Mucosa of rectum (tissue), 2 donors: ENCODE measurements around the gene CHD5.
A peak's percentile ranks its signal among the peaks of the same experiment; 100 is the strongest.

ENCODE experiments used
- H3K27ac ChIP-seq, 2 donors: one replicate each; pipeline ENCODE4 v1.7.0; 2013; ENCODE audit warnings: inconsistent platforms in 2 of 2, low read depth in 2 of 2, low read length in 2 of 2
- H3K27me3 ChIP-seq, 2 donors: one replicate each; pipeline ENCODE4 v1.7.0; 2013; ENCODE audit warnings: low read length in 2 of 2; ENCODE audit not compliant: control insufficient read depth in 2 of 2, insufficient read depth in 2 of 2
- H3K36me3 ChIP-seq, 2 donors: one replicate each; pipeline ENCODE4 v1.7.0; 2013; ENCODE audit warnings: low read length in 2 of 2; ENCODE audit not compliant: control insufficient read depth in 2 of 2, insufficient read depth in 2 of 2
- H3K4me1 ChIP-seq, 2 donors: one replicate each; pipeline ENCODE4 v1.7.0; 2013; ENCODE audit warnings: low read length in 2 of 2, mild to moderate bottlenecking in 1 of 2; ENCODE audit not compliant: control insufficient read depth in 2 of 2, insufficient read depth in 2 of 2
- H3K4me3 ChIP-seq, 2 donors: one replicate each; pipeline ENCODE4 v1.7.0; 2013; ENCODE audit warnings: low read length in 2 of 2
- H3K9ac ChIP-seq, 2 donors: one replicate each; pipeline ENCODE4 v1.7.0; 2013; ENCODE audit warnings: low read length in 2 of 2, low read depth in 1 of 2, mild to moderate bottlenecking in 1 of 2
- H3K9me3 ChIP-seq, 2 donors: one replicate each; pipeline ENCODE4 v1.7.0; 2013; ENCODE audit warnings: low read length in 2 of 2; ENCODE audit not compliant: control insufficient read depth in 2 of 2
- donor health status: healthy.
- donor health status: Normal muscosa, but diverticular disease.

Gene CHD5

DNA sequence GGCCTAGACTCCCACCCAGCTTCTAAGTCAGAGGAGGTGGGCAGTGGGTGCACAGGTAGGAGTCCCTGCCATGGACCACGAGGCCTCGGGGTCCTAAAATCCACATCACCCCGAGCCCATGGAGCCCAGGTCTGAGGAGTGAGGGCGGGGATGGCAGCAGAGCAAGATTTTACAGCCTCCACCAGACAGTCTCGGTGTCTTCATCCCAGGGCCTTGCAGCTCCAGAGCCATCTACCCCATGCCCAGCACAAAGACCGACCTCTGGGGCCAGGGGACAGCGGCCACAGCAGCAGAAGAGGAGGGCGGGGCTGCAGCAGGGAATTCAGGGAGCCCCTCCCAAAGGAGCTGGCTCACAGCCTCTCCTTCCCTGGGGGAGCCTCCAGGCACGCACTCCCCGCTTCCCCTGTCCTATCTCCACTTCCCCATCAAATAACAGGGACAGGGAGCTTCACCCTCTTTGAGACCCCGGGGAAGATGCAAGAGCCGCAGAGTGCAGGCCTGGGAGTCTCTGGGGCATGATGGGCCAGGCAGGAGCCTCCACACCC lies 14.6 kb downstream of the CHD5 start:
- Histone ChIP-seq H3K36me3 (no peaks in the 10 kb centered on the region), H3K4me1 (no peaks in the 10 kb centered on the region), H3K4me3 (no peak overlapping the region), H3K27ac (no peak overlapping the region), H3K9ac (no peak overlapping the region), H3K9me3 (no peaks in the 10 kb centered on the region), H3K27me3 (peaks cover 0 to 1% of the 10 kb centered on the region in 2 donors)

DNA sequence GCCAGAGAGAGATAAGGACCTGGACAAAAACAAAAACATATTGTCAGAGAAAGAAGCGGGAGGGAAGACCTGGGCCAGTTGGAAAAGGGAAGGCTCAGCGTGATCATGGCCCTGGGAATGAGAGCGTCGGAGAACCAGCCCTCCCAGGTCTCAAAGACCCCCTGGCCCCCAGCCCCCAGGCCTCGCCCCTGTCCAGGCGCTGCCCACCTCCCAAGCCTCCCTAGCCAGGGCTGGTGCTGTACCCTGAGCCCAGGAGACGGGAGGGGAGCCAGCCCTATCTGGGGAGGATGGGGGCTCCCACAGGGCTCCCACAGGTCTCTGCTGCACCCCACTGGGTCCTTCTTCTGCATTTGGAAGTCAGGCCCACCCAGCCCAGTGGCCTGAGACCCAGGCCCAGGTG lies 15.1 kb downstream of the CHD5 start:
- no peaks in the 10 kb centered on the region for H3K27me3 ChIP-seq
- no peaks in the 10 kb centered on the region for H3K36me3 ChIP-seq
- no peak overlapping the region for H3K27ac ChIP-seq
- no peak overlapping the region for H3K4me3 ChIP-seq
- H3K4me1 ChIP-seq: no peaks in the 10 kb centered on the region
- no peak overlapping the region for H3K9ac ChIP-seq
- H3K9me3 ChIP-seq: no peaks in the 10 kb centered on the region

DNA sequence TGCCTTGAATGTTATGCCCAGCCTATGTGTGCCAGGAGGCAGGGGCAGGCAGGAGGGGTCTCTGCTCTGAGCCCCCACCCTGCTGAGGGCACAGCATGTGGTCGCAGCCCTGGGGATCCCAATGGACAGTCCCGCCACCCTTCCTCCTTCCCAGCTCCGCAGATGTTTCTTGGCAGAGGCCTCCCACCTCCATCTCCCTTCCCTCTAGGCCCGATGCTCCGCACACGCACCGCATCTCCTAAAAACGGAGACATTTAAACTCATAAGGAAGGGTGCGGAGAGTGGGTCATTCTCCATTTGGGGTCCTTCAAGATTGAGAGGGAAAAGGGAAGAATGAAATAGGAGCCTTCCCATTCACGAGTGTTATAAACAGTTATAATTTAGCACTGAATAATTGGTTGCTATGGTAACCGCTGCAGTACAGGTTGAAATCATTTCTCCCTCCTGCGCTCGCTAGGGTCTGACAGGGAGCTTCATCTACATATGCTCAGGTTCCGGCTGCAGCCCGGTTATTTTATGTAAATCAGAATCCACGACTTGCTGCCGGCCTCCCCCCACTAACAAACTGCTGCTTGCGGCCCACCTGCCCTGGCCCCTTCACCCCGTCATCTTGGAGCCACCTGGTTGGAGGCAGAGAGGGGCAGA lies 16.0 kb downstream of the CHD5 start:
- Histone ChIP-seq H3K4me3 (no peak overlapping the region), H3K4me1 (no peaks in the 10 kb centered on the region), H3K36me3 (no peaks in the 10 kb centered on the region), H3K9ac (no peak overlapping the region), H3K9me3 (no peaks in the 10 kb centered on the region), H3K27me3 (no peaks in the 10 kb centered on the region), H3K27ac (no peak overlapping the region)

DNA sequence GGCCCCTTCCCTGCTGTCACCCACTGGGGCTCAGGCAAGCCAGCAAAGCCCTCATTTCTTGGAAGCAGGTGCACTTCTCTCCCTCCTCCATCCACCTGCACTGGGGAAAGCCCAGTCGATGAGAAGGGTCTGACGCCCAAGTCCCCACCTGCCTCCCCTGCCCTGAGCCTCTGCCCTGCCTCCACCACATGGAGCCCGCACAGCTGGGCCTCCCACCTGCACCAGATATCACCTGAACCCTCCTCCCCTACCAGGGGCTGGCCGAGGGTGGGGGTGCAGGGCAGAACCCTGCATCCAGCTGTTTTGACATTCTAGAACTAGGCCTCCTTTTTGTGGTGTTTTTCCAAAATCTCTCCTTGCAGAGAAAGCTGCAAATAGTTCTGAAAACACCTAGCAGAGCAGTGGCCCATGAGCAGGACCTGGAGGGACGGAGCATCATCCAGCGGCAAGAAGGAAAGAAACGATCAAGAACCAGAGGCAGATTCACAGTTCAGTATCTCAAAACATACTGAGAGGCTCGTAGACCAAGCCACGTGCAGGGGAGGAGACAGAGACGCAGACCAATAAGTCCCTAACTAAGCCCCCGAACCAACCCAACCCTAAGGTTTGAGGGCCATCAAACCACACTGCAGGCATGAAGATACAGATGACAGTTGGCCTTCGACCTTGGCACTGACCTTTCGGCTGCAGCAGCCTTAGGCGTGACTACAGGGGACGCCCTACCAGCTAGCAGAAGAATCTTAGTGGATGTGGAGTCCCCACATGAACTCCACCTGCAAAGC lies 16.7 kb downstream of the CHD5 start:
- no peak overlapping the region for H3K9ac ChIP-seq
- no peaks in the 10 kb centered on the region for H3K9me3 ChIP-seq
- H3K27me3 ChIP-seq: no peaks in the 10 kb centered on the region
- H3K4me3 ChIP-seq: no peak overlapping the region
- no peak overlapping the region for H3K27ac ChIP-seq
- no peaks in the 10 kb centered on the region for H3K4me1 ChIP-seq
- H3K36me3 ChIP-seq: no peaks in the 10 kb centered on the region

DNA sequence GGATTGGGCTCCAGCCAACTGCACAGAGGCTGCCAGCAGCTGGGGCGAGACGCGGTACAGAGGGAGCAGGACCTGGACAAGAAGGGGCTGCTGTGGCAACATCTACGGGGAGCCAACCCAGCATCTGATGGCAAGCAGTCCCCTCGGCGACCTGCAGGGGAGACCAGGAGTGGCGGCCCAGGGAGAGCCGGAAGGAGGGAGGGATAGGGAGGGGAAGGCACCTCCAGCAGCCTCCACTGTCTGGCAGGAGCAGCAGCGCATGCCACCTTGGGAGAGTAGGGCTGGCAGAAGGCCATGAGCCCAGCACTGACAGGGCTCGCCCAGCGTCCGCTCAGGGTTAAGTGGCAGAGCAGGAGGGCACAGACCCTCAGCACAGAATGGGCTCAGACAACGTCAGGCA lies 17.3 kb downstream of the CHD5 start:
- Histone ChIP-seq H3K9ac (no peak overlapping the region), H3K9me3 (no peaks in the 10 kb centered on the region), H3K27ac (no peak overlapping the region), H3K27me3 (no peaks in the 10 kb centered on the region), H3K36me3 (no peaks in the 10 kb centered on the region), H3K4me3 (no peak overlapping the region), H3K4me1 (peaks cover 0 to 4% of the 10 kb centered on the region in 2 donors)

DNA sequence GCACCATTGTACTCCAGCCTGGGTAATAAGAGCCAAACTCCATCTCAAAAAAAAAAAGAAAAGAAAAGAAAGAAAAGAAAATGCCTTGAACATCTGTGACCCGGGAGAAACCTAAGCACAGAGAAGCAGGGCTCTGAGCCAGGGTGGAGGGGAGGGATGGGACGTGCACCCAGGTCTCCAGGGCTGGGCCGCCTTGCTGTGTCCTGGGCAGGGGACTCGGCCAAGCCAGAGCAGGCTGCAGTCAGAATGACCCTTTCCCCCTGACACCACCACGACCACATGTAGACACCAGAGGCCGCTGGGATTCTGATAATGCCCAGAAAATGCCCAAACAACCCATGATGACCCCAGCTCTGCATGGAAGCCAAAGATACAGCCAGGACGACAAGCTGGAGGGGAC lies 17.8 kb downstream of the CHD5 start:
- Histone ChIP-seq H3K36me3 (no peaks in the 10 kb centered on the region), H3K9ac (no peak overlapping the region), H3K4me3 (no peak overlapping the region), H3K9me3 (no peaks in the 10 kb centered on the region), H3K4me1 (peaks cover 2 to 8% of the 10 kb centered on the region in 2 donors), H3K27ac (no peak overlapping the region), H3K27me3 (no peaks in the 10 kb centered on the region)

DNA sequence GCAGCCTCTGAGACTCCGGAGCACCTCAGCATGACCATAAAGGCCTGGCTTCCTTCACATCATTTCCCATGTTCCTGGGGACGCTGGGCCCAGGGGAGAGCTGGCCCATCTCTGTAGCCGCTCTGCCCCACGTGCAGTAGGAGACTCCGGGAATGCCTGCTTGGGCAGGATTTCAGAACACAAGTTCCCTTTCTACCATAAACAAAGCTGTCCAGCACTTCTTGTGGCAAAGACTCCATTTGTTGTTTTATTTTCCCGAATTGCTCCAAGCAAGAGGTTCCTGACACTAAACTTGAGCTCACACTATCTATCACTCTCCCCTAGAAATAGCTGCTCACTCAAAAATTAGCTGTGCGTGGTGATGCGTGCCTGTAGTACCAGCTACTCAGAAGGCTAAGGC lies 21.9 kb downstream of the CHD5 start:
- no peaks in the 10 kb centered on the region for H3K27me3 ChIP-seq
- H3K4me3 ChIP-seq: no peak overlapping the region
- no peak overlapping the region for H3K9ac ChIP-seq
- no peaks in the 10 kb centered on the region for H3K36me3 ChIP-seq
- no peaks in the 10 kb centered on the region for H3K9me3 ChIP-seq
- H3K4me1 ChIP-seq: peaks cover 3 to 18% of the 10 kb centered on the region in 2 donors
- no peak overlapping the region for H3K27ac ChIP-seq

DNA sequence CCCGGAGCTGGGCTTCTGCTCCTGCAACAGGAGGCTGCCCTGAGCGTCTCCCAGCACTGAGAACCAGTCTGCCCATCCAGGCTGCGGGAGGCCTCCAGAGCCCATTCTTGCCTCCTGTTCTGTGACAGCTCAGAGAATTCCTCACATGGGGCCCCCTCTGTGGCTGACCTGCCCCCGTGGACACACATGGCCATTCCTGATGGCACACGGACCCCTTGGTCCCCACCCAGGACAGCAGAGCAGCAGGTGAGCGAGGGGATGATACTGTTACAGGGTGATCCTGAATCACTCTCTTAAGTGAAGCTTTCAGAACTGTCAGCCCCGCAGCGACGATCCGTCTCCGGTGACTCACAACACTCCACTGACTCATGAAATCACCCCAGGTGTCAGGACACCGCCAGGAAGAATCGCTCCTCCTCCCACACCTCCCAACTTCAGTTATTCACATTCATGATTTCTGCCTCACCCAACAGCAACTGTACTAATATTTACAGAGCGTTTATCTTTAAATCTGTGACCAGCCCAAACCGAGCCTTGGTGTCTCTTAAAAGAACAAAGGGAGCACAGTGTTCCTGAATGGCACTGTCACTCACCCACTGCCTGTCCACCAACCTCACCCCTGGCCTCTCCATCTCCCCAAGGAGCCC lies 22.5 kb downstream of the CHD5 start:
- Histone ChIP-seq H3K27ac (no peak overlapping the region), H3K9me3 (no peaks in the 10 kb centered on the region), H3K4me1 (peaks cover 3 to 18% of the 10 kb centered on the region in 2 donors), H3K36me3 (no peaks in the 10 kb centered on the region), H3K9ac (peak overlapping the region in 1 of 2 donors; percentile 15), H3K4me3 (no peak overlapping the region), H3K27me3 (no peaks in the 10 kb centered on the region)

DNA sequence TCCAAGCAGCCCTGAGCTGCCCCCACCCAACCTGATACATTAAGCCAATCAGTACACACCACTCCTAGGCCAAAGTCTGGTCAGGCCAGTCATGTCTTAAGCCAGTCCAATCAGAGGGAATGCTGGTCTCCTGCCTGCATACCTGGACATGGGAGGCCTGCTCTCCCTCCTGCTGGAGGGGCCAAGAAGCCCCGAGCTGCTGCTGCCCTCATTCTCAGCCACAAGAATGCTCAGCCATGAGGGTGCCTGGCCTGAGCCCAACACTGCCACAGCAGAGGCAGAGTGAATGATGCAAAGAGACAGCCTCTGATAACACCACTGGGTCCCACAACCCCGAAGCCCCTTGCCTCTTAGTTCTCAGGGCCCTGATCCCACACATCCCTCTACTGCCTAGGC lies 23.0 kb downstream of the CHD5 start:
- Histone ChIP-seq H3K36me3 (no peaks in the 10 kb centered on the region), H3K9me3 (no peaks in the 10 kb centered on the region), H3K9ac (no peak overlapping the region), H3K4me3 (no peak overlapping the region), H3K27me3 (no peaks in the 10 kb centered on the region), H3K27ac (no peak overlapping the region), H3K4me1 (peaks cover 3 to 18% of the 10 kb centered on the region in 2 donors)
